ENCODE measurements around the gene CD82.

Gene CD82

GRCh38 chr11:44602891-44603310 is 37.4 kb downstream of the CD82 start (continued):
- TF ChIP-seq POU6F1 (CRISPR knock-in tag; IDR thresholded peaks at IDR 0.05; ENCODE audit: borderline replicate concordance, low read depth) = no peak

GRCh38 chr11:44604171-44604581 is 38.7 kb downstream of the CD82 start:
- ATAC-seq = no peak
- TF ChIP-seq ESRRG (CRISPR knock-in tag; IDR thresholded peaks at IDR 0.05) = no peak
- no peak for TF ChIP-seq SNAI2 (CRISPR knock-in tag; IDR thresholded peaks at IDR 0.05)
- no peak for TF ChIP-seq ARNTL (CRISPR knock-in tag; IDR thresholded peaks at IDR 0.05; ENCODE audit: borderline replicate concordance, low read depth)
- TF ChIP-seq POU6F1 (CRISPR knock-in tag; IDR thresholded peaks at IDR 0.05; ENCODE audit: borderline replicate concordance, low read depth) = no peak
- TF ChIP-seq CSDC2 (CRISPR knock-in tag; IDR thresholded peaks at IDR 0.05) = no peak

- no peak for TF ChIP-seq ESRRG (CRISPR knock-in tag; IDR thresholded peaks at IDR 0.05)
- no peak for TF ChIP-seq TOX (CRISPR knock-in tag; IDR thresholded peaks at IDR 0.05; ENCODE audit: borderline replicate concordance)
- TF ChIP-seq CSDC2 (CRISPR knock-in tag; IDR thresholded peaks at IDR 0.05) = no peak
- no peak for TF ChIP-seq ARNTL (CRISPR knock-in tag; IDR thresholded peaks at IDR 0.05; ENCODE audit: borderline replicate concordance, low read depth)
- no peak for TF ChIP-seq ZC3H10 (CRISPR knock-in tag; IDR thresholded peaks at IDR 0.05)
- no peak for TF ChIP-seq OSR1 (CRISPR knock-in tag; IDR thresholded peaks at IDR 0.05)
- no peak for TF ChIP-seq ZNF70 (CRISPR knock-in tag; IDR thresholded peaks at IDR 0.05)
- no peak for TF ChIP-seq ZFP3 (CRISPR knock-in tag; IDR thresholded peaks at IDR 0.05)
- TF ChIP-seq PPARA (CRISPR knock-in tag; IDR thresholded peaks at IDR 0.05; ENCODE audit: borderline replicate concordance) = no peak
- no peak for TF ChIP-seq GLIS3 (CRISPR knock-in tag; IDR thresholded peaks at IDR 0.05)
- TF ChIP-seq POU6F1 (CRISPR knock-in tag; IDR thresholded peaks at IDR 0.05; ENCODE audit: borderline replicate concordance, low read depth) = no peak
- TF ChIP-seq ZNF565 (CRISPR knock-in tag; conservative IDR thresholded peaks at IDR 0.05; ENCODE audit: low read depth) = no peak
- TF ChIP-seq SNAI2 (CRISPR knock-in tag; IDR thresholded peaks at IDR 0.05) = no peak
- TF ChIP-seq ZFP30 (CRISPR knock-in tag; IDR thresholded peaks at IDR 0.05) = no peak
- no peak for TF ChIP-seq TCF4 (CRISPR knock-in tag; IDR thresholded peaks at IDR 0.05; ENCODE audit: borderline replicate concordance)
- no peak for ATAC-seq
These were observed 39.7 kb downstream of the CD82 start for GRCh38 chr11:44605068-44605708.

- ATAC-seq = no peak
- TF ChIP-seq ZFP30 (CRISPR knock-in tag; IDR thresholded peaks at IDR 0.05) (no peak), ZNF8 (CRISPR knock-in tag; IDR thresholded peaks at IDR 0.05) (no peak), ARNTL (CRISPR knock-in tag; IDR thresholded peaks at IDR 0.05; ENCODE audit: borderline replicate concordance, low read depth) (no peak)
These were observed 40.5 kb downstream of the CD82 start for GRCh38 chr11:44605965-44606364.

GRCh38 chr11:44606472-44606871 is 41.0 kb downstream of the CD82 start:
- no peak for ATAC-seq
- TF ChIP-seq ZNF8 (CRISPR knock-in tag; IDR thresholded peaks at IDR 0.05) (no peak), ARNTL (CRISPR knock-in tag; IDR thresholded peaks at IDR 0.05; ENCODE audit: borderline replicate concordance, low read depth) (no peak), ZC3H10 (CRISPR knock-in tag; IDR thresholded peaks at IDR 0.05) (no peak), RARB (CRISPR knock-in tag; IDR thresholded peaks at IDR 0.05) (no peak), POU6F1 (CRISPR knock-in tag; IDR thresholded peaks at IDR 0.05; ENCODE audit: borderline replicate concordance, low read depth) (no peak), PATZ1 (CRISPR knock-in tag; IDR thresholded peaks at IDR 0.05; ENCODE audit: borderline replicate concordance) (no peak), TOX (CRISPR knock-in tag; IDR thresholded peaks at IDR 0.05; ENCODE audit: borderline replicate concordance) (no peak), CSDC2 (CRISPR knock-in tag; IDR thresholded peaks at IDR 0.05) (no peak), ZNF70 (CRISPR knock-in tag; IDR thresholded peaks at IDR 0.05) (no peak), SNAI2 (CRISPR knock-in tag; IDR thresholded peaks at IDR 0.05) (no peak), ISL1 (CRISPR knock-in tag; IDR thresholded peaks at IDR 0.05) (no peak), ZNF565 (CRISPR knock-in tag; conservative IDR thresholded peaks at IDR 0.05; ENCODE audit: low read depth) (no peak), ESRRG (CRISPR knock-in tag; IDR thresholded peaks at IDR 0.05) (no peak), CSRNP3 (CRISPR knock-in tag; IDR thresholded peaks at IDR 0.05) (no peak), PPARA (CRISPR knock-in tag; IDR thresholded peaks at IDR 0.05; ENCODE audit: borderline replicate concordance) (no peak), OSR1 (CRISPR knock-in tag; IDR thresholded peaks at IDR 0.05) (no peak), TCF4 (CRISPR knock-in tag; IDR thresholded peaks at IDR 0.05; ENCODE audit: borderline replicate concordance) (no peak)

Measured in SK-N-SH treated with all-trans-retinoic acid at 6 μM for 48 hours (cell line).